Measurements from ENCODE around the gene PLS3. TPM values are rescaled to one million over a fixed set of nuclear protein-coding genes. Genes with fewer than 3 reads are reported as not detected.
A peak's percentile ranks its signal among the peaks of the same experiment; 100 is the strongest.

Gene PLS3
- total RNA-seq, 1 donor: 358 TPM

DNA sequence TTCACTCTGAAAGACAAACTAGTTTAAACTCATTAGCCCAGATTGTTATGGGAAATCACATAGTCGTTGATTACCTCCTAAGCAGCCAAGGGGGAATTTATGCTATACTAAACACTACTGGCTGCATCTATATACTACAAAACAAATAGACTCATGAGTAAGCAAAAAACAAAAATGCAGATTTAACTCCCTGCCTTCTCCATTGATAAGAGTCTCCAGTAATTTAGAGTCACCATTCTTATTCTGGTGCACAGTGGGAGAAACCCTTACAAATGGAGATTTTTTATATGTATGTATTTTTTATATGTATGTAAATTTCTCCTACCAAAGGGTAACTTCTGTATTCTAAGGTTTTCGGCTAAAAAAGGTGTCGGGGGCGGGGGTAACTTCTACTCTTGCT, 126.6 kb downstream of the PLS3 start:
- no peak overlapping the region for H3K27ac ChIP-seq (ENCODE audit: low read depth, low read length)
- H2AFZ ChIP-seq (ENCODE audit: low read length): no peak overlapping the region
- H3K79me2 ChIP-seq (ENCODE audit: insufficient read depth, low read length): no peaks in the 10 kb centered on the region
- H3K4me1 ChIP-seq (ENCODE audit: insufficient read depth, low read length): no peaks in the 10 kb centered on the region
- no peak overlapping the region for H3K4me2 ChIP-seq (ENCODE audit: insufficient read depth, low read length)
- H3K9me3 ChIP-seq (ENCODE audit: low read depth, low read length): no peaks in the 10 kb centered on the region
- H3K36me3 ChIP-seq (ENCODE audit: insufficient read depth, low read length): no peaks in the 10 kb centered on the region
- DNase-seq (ENCODE audit: insufficient read length, low spot score, missing footprints): no peak
- H4K20me1 ChIP-seq (ENCODE audit: insufficient read depth, low read length): no peaks in the 10 kb centered on the region
- H3K27me3 ChIP-seq (ENCODE audit: insufficient read depth, low read length): peaks cover 9% of the 10 kb centered on the region
- no peak overlapping the region for H3K4me3 ChIP-seq (ENCODE audit: insufficient read depth, low read length)
- TF ChIP-seq CTCF (IDR thresholded peaks at IDR 0.05; ENCODE audit: extremely low read depth, low read depth, low read length): no peak

DNA sequence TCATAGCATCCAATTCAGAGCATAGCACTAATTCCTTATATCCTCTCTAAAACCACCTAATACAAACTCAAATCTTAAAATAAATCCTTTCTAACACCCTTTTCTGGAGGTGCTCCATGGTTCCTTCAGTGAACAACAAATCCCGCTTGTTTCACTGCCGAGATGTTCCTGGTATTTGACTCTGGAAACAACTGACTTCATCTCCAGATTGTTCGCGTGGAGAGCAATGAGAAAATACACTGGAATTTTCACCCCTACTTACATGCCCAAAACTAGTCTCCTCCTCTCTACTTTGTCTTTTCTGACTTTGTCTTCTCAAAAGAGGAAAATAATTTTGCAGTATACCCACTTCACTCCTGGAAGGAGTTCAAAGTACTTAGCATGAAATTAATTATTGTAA, 129.0 kb downstream of the PLS3 start:
- no peak for TF ChIP-seq CTCF (IDR thresholded peaks at IDR 0.05; ENCODE audit: extremely low read depth, low read depth, low read length)
- H3K27ac ChIP-seq (ENCODE audit: low read depth, low read length): peak overlapping the region; percentile 80
- peak overlapping the region; percentile 45 for H2AFZ ChIP-seq (ENCODE audit: low read length)
- no peaks in the 10 kb centered on the region for H3K4me1 ChIP-seq (ENCODE audit: insufficient read depth, low read length)
- H4K20me1 ChIP-seq (ENCODE audit: insufficient read depth, low read length): no peaks in the 10 kb centered on the region
- H3K4me3 ChIP-seq (ENCODE audit: insufficient read depth, low read length): peak overlapping the region; percentile 14
- H3K79me2 ChIP-seq (ENCODE audit: insufficient read depth, low read length): no peaks in the 10 kb centered on the region
- no peak for DNase-seq (ENCODE audit: insufficient read length, low spot score, missing footprints)
- no peaks in the 10 kb centered on the region for H3K36me3 ChIP-seq (ENCODE audit: insufficient read depth, low read length)
- peak overlapping the region; percentile 60 for H3K4me2 ChIP-seq (ENCODE audit: insufficient read depth, low read length)
- H3K9me3 ChIP-seq (ENCODE audit: low read depth, low read length): no peaks in the 10 kb centered on the region
- H3K27me3 ChIP-seq (ENCODE audit: insufficient read depth, low read length): peaks cover 15% of the 10 kb centered on the region

DNA sequence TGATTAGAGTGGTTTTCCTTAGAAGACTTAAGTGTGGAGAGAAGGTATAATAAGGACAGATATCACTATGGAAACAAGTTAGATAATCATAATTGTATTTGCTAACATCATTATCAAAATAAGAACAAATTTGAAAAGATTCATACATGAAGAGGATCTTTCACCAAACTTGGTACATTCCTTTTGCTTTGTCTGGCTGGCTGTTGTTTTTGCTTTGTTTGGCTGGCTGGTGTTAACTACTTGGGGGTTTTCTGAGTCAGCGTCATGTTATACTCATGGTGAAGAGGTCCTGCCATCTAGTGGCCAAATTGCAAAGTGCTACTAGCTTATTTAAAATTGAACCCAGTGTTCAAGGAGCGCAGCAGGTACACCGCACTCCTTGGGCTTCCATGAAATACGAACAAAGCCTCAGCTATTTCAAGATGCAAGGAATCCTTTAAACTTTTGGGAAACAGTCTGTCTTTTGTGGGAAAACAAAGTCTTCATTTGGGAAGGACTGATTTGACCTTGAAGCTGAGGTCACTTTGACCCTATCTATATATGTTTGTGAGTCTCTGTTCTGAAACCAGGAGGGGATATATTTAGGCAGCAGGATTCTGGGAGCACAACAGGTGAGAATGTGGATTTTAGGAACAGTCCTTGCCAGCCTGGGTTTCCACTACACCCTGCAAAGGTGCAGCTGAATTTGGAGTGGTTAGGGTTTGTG, 129.7 kb downstream of the PLS3 start:
- no peak overlapping the region for H3K4me3 ChIP-seq (ENCODE audit: insufficient read depth, low read length)
- H2AFZ ChIP-seq (ENCODE audit: low read length): no peak overlapping the region
- no peaks in the 10 kb centered on the region for H3K4me1 ChIP-seq (ENCODE audit: insufficient read depth, low read length)
- peaks cover 20% of the 10 kb centered on the region for H3K27me3 ChIP-seq (ENCODE audit: insufficient read depth, low read length)
- H3K9me3 ChIP-seq (ENCODE audit: low read depth, low read length): no peaks in the 10 kb centered on the region
- DNase-seq (ENCODE audit: insufficient read length, low spot score, missing footprints): peak; percentile 81
- peak; percentile 93 for TF ChIP-seq CTCF (IDR thresholded peaks at IDR 0.05; ENCODE audit: extremely low read depth, low read depth, low read length)
- peak overlapping the region; percentile 80 for H3K27ac ChIP-seq (ENCODE audit: low read depth, low read length)
- no peaks in the 10 kb centered on the region for H3K36me3 ChIP-seq (ENCODE audit: insufficient read depth, low read length)
- H4K20me1 ChIP-seq (ENCODE audit: insufficient read depth, low read length): no peaks in the 10 kb centered on the region
- peak overlapping the region; percentile 60 for H3K4me2 ChIP-seq (ENCODE audit: insufficient read depth, low read length)
- no peaks in the 10 kb centered on the region for H3K79me2 ChIP-seq (ENCODE audit: insufficient read depth, low read length)

DNA sequence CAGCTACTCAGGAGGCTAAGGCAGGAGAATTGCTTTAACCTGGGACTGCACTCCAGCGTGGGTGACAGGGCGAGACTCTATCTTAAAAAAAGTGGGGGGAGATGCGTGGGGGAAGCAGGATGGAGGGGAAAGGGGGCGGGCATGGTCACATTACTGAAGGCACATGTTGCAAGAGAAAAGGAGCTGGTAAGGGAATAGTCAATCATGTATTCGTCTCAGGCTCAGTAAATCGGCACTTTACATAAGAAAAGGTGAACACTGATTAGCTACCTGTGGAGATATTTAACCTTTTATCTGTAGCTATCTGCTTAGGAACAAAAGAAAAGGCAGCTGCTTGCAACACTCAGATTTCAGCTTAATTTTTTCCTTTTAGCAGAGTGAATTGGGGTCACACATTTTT, 132.5 kb downstream of the PLS3 start:
- Histone ChIP-seq H3K79me2 (ENCODE audit: insufficient read depth, low read length) (no peaks in the 10 kb centered on the region), H3K36me3 (ENCODE audit: insufficient read depth, low read length) (no peaks in the 10 kb centered on the region), H3K4me2 (ENCODE audit: insufficient read depth, low read length) (no peak overlapping the region), H3K27me3 (ENCODE audit: insufficient read depth, low read length) (peaks cover 23% of the 10 kb centered on the region), H3K4me3 (ENCODE audit: insufficient read depth, low read length) (no peak overlapping the region), H3K27ac (ENCODE audit: low read depth, low read length) (no peak overlapping the region), H2AFZ (ENCODE audit: low read length) (no peak overlapping the region), H3K4me1 (ENCODE audit: insufficient read depth, low read length) (no peaks in the 10 kb centered on the region), H3K9me3 (ENCODE audit: low read depth, low read length) (no peaks in the 10 kb centered on the region), H4K20me1 (ENCODE audit: insufficient read depth, low read length) (no peaks in the 10 kb centered on the region)
- TF ChIP-seq CTCF (IDR thresholded peaks at IDR 0.05; ENCODE audit: extremely low read depth, low read depth, low read length): no peak
- DNase-seq (ENCODE audit: insufficient read length, low spot score, missing footprints): no peak

Data from osteoblast (primary cell).